ENCODE results near the gene RAN. TPM values are rescaled to one million over a fixed set of nuclear protein-coding genes. Genes with fewer than 3 reads are reported as not detected.
A peak's percentile ranks its signal among the peaks of the same experiment; 100 is the strongest.

Gene RAN
- total and polyA plus RNA-seq, 9 of the 15 experiments (the other 6 are each of a cell fraction or from before 2014, with no cell fraction given), result 1,687 to 3,820 (median 2,300) TPM

GRCh38 chr12:130826151-130826801 lies 45.6 kb upstream of the RAN start (continued):
- TF ChIP-seq SMC3 (conservative IDR thresholded peaks at IDR 0.05; ENCODE audit: insufficient read depth, low read depth, low read length), result peak; percentile 76
- 0 out of 2 replicates have a peak, but pooled peaks have one; percentile 34 for TF ChIP-seq CEBPZ (IDR thresholded peaks at IDR 0.05; ENCODE audit: borderline replicate concordance, low read depth, low read length)
- peak; percentile 3 for TF ChIP-seq DACH1 (IDR thresholded peaks at IDR 0.05; ENCODE audit: partially characterized antibody)
- TF ChIP-seq USF2 (CRISPR knock-in tag; IDR thresholded peaks at IDR 0.05), result peak; percentile 86
- TF ChIP-seq CCNT2 (IDR thresholded peaks at IDR 0.05; ENCODE audit: borderline replicate concordance, extremely low read depth, insufficient read length, low read depth, low read length), result peak; percentile 62
- TF ChIP-seq CCAR2 (IDR thresholded peaks at IDR 0.05; ENCODE audit: low read depth, low read length), result no peak
- TF ChIP-seq KDM1A (IDR thresholded peaks at IDR 0.05), result 0 out of 4 replicates have a peak, but pooled peaks of 1 of the 2 experiments have one; percentile 18
- TF ChIP-seq ZNF134 (CRISPR knock-in tag; conservative IDR thresholded peaks at IDR 0.05), result no peak
- peak; percentile 41; the same call in 1 of the 2 replicates for TF ChIP-seq ZBTB7A (IDR thresholded peaks at IDR 0.05; ENCODE audit: borderline replicate concordance, control insufficient read depth, low read depth, low read length)
- no peak for TF ChIP-seq SMAD4 (CRISPR knock-in tag; conservative IDR thresholded peaks at IDR 0.05)
- no peak for TF ChIP-seq ZNF12 (CRISPR knock-in tag; IDR thresholded peaks at IDR 0.05)
- TF ChIP-seq, protein P1, sequence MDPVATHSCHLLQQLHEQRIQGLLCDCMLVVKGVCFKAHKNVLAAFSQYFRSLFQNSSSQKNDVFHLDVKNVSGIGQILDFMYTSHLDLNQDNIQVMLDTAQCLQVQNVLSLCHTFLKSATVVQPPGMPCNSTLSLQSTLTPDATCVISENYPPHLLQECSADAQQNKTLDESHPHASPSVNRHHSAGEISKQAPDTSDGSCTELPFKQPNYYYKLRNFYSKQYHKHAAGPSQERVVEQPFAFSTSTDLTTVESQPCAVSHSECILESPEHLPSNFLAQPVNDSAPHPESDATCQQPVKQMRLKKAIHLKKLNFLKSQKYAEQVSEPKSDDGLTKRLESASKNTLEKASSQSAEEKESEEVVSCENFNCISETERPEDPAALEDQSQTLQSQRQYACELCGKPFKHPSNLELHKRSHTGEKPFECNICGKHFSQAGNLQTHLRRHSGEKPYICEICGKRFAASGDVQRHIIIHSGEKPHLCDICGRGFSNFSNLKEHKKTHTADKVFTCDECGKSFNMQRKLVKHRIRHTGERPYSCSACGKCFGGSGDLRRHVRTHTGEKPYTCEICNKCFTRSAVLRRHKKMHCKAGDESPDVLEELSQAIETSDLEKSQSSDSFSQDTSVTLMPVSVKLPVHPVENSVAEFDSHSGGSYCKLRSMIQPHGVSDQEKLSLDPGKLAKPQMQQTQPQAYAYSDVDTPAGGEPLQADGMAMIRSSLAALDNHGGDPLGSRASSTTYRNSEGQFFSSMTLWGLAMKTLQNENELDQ (CRISPR knock-in tag; IDR thresholded peaks at IDR 0.05; ENCODE audit: borderline replicate concordance), result 0 out of 2 replicates have a peak, but pooled peaks have one; percentile 62
- TF ChIP-seq CHAMP1 (IDR thresholded peaks at IDR 0.05), result peak; percentile 94
- TF ChIP-seq JUN (IDR thresholded peaks at IDR 0.05; ENCODE audit: borderline replicate concordance, low read depth, low read length), result peak; percentile 66; the same call in 1 of the 2 replicates
- TF ChIP-seq JUN (CRISPR knock-in tag; IDR thresholded peaks at IDR 0.05; ENCODE audit: borderline replicate concordance), result peak; percentile 55; the same call in 1 of the 2 replicates
- 0 out of 2 replicates have a peak, but pooled peaks have one; percentile 49 for TF ChIP-seq HDAC2 (IDR thresholded peaks at IDR 0.05)
- 0 out of 2 replicates have a peak, but pooled peaks have one; percentile 35 for TF ChIP-seq ZBTB1 (CRISPR knock-in tag; IDR thresholded peaks at IDR 0.05; ENCODE audit: borderline replicate concordance, low read depth)
- no peak for TF ChIP-seq TRIM28 (IDR thresholded peaks at IDR 0.05)
- TF ChIP-seq EGR1 (conservative IDR thresholded peaks at IDR 0.05), result peak; percentile 61

All from K562 (cell line).